Measurements from ENCODE around the gene WIF1.

WIF1 gene

GRCh38 chr12:65121049-65121955 lies at the start of gene WIF1:
Gene WIF1 (minus strand): TSS chr12:65121305. CDS start chr12:65121191, 114 bp downstream.
- H3K9me3 Mint-ChIP-seq: no peaks in the 10 kb centered on the region
- H3K27me3 Mint-ChIP-seq: peaks cover 59% of the 10 kb centered on the region
- peaks cover 16% of the 10 kb centered on the region for H3K4me1 Mint-ChIP-seq
- H3K4me3 Mint-ChIP-seq: peak within 1 kb of the TSS; percentile 68 to 72
- H3K27ac Mint-ChIP-seq: no peak within 1 kb of the TSS
- DNase-seq (peak; percentile 29 to 36), ATAC-seq (peak; percentile 89)

GRCh38 chr12:65170209-65170881 lies 49.2 kb upstream of the WIF1 start:
- peak; percentile 57 to 67 for DNase-seq
- Mint-ChIP-seq H3K4me1 (peaks cover 15% of the 10 kb centered on the region), H3K27me3 (no peaks in the 10 kb centered on the region), H3K9me3 (no peaks in the 10 kb centered on the region), H3K27ac (peak overlapping the region; percentile 84 to 96), H3K4me3 (peak overlapping the region; percentile 91 to 96)
- ATAC-seq: peak; percentile 65

GRCh38 chr12:65169320-65170208 lies 48.5 kb upstream of the WIF1 start, which contains the start of gene LEMD3:
Gene LEMD3 (plus strand): TSS chr12:65169583. CDS start chr12:65169597, 14 bp downstream.
- DNase-seq (peak; percentile 87 to 93), ATAC-seq (peak; percentile 95)
- no peaks in the 10 kb centered on the region for H3K27me3 Mint-ChIP-seq
- H3K4me1 Mint-ChIP-seq: peaks cover 15% of the 10 kb centered on the region
- peak within 1 kb of the TSS; percentile 98 to 100 for H3K27ac Mint-ChIP-seq
- H3K9me3 Mint-ChIP-seq: no peaks in the 10 kb centered on the region
- peak within 1 kb of the TSS; percentile 91 to 96 for H3K4me3 Mint-ChIP-seq

GRCh38 chr12:65168681-65169319 lies 47.7 kb upstream of the WIF1 start:
- ATAC-seq: no peak
- DNase-seq: no peak

GRCh38 chr12:65164774-65165173 lies 43.7 kb upstream of the WIF1 start:
- H3K27me3 Mint-ChIP-seq: peaks cover 22% of the 10 kb centered on the region
- no peak overlapping the region for H3K4me3 Mint-ChIP-seq
- no peak overlapping the region for H3K27ac Mint-ChIP-seq
- ATAC-seq (no peak), DNase-seq (no peak)
- H3K9me3 Mint-ChIP-seq: no peaks in the 10 kb centered on the region
- H3K4me1 Mint-ChIP-seq: peaks cover 14% of the 10 kb centered on the region

More at GRCh38 chr12:65168681-65169319, 47.7 kb upstream of the WIF1 start:
- Mint-ChIP-seq H3K27ac (peak overlapping the region; percentile 98 to 100), H3K4me1 (peaks cover 15% of the 10 kb centered on the region), H3K27me3 (no peaks in the 10 kb centered on the region), H3K9me3 (no peaks in the 10 kb centered on the region), H3K4me3 (peak overlapping the region; percentile 91 to 96)

- peaks cover 25% of the 10 kb centered on the region for H3K27me3 Mint-ChIP-seq
- H3K9me3 Mint-ChIP-seq: no peaks in the 10 kb centered on the region
- DNase-seq: no peak
- no peak overlapping the region for H3K4me3 Mint-ChIP-seq
- peaks cover 14% of the 10 kb centered on the region for H3K4me1 Mint-ChIP-seq
- ATAC-seq: no peak
- no peak overlapping the region for H3K27ac Mint-ChIP-seq
Observed at GRCh38 chr12:65164244-65164643, 43.1 kb upstream of the WIF1 start.

GRCh38 chr12:65162609-65163008 lies 41.5 kb upstream of the WIF1 start:
- Mint-ChIP-seq H3K4me1 (peaks cover 14% of the 10 kb centered on the region), H3K9me3 (no peaks in the 10 kb centered on the region), H3K4me3 (no peak overlapping the region), H3K27ac (no peak overlapping the region), H3K27me3 (peaks cover 25% of the 10 kb centered on the region)
- DNase-seq (no peak), ATAC-seq (peak; percentile 78)

- Mint-ChIP-seq H3K27ac (no peak overlapping the region), H3K4me3 (peak overlapping the region; percentile 58 to 70)
- DNase-seq: no peak
Observed at GRCh38 chr12:65157091-65157490, 36.0 kb upstream of the WIF1 start.

GRCh38 chr12:65156366-65156841 lies 35.3 kb upstream of the WIF1 start:
- Mint-ChIP-seq H3K27ac (peak overlapping the region; percentile 23 to 59), H3K4me1 (peaks cover 18% of the 10 kb centered on the region), H3K4me3 (peak overlapping the region; percentile 58 to 70), H3K27me3 (peaks cover 15% of the 10 kb centered on the region), H3K9me3 (no peaks in the 10 kb centered on the region)
- ATAC-seq (peak; percentile 87), DNase-seq (peak; percentile 20 to 22)

More at GRCh38 chr12:65157091-65157490, 36.0 kb upstream of the WIF1 start:
- peaks cover 18% of the 10 kb centered on the region for H3K4me1 Mint-ChIP-seq
- H3K9me3 Mint-ChIP-seq: no peaks in the 10 kb centered on the region
- no peak for ATAC-seq
- H3K27me3 Mint-ChIP-seq: peaks cover 15% of the 10 kb centered on the region

GRCh38 chr12:65155784-65156183 lies 34.7 kb upstream of the WIF1 start:
- Mint-ChIP-seq H3K27ac (peak overlapping the region; percentile 23 to 59), H3K4me3 (peak overlapping the region in 1 of 2 donors; percentile 14), H3K27me3 (peaks cover 15% of the 10 kb centered on the region), H3K9me3 (no peaks in the 10 kb centered on the region), H3K4me1 (peaks cover 18% of the 10 kb centered on the region)
- no peak for DNase-seq
- ATAC-seq: peak; percentile 44

GRCh38 chr12:65152596-65152995 lies 31.5 kb upstream of the WIF1 start:
- Mint-ChIP-seq H3K9me3 (no peaks in the 10 kb centered on the region), H3K27me3 (peaks cover 12% of the 10 kb centered on the region), H3K27ac (no peak overlapping the region), H3K4me3 (no peak overlapping the region), H3K4me1 (peaks cover 18% of the 10 kb centered on the region)
- DNase-seq (no peak), ATAC-seq (no peak)

GRCh38 chr12:65152012-65152411 lies 30.9 kb upstream of the WIF1 start:
- Mint-ChIP-seq H3K4me3 (no peak overlapping the region), H3K4me1 (peaks cover 17% of the 10 kb centered on the region), H3K27ac (no peak overlapping the region), H3K9me3 (no peaks in the 10 kb centered on the region), H3K27me3 (peaks cover 12% of the 10 kb centered on the region)
- ATAC-seq (no peak), DNase-seq (no peak)

- no peak for ATAC-seq
- no peaks in the 10 kb centered on the region for H3K9me3 Mint-ChIP-seq
- no peak overlapping the region for H3K4me3 Mint-ChIP-seq
- H3K4me1 Mint-ChIP-seq: no peaks in the 10 kb centered on the region
- H3K27me3 Mint-ChIP-seq: peaks cover 25% of the 10 kb centered on the region
- no peak overlapping the region for H3K27ac Mint-ChIP-seq
- DNase-seq: no peak
Observed at GRCh38 chr12:65147312-65147905, 26.3 kb upstream of the WIF1 start.

- H3K4me1 Mint-ChIP-seq: no peaks in the 10 kb centered on the region
- H3K27me3 Mint-ChIP-seq: peaks cover 35% of the 10 kb centered on the region
- DNase-seq (no peak), ATAC-seq (no peak)
- no peak overlapping the region for H3K4me3 Mint-ChIP-seq
- no peak overlapping the region for H3K27ac Mint-ChIP-seq
- H3K9me3 Mint-ChIP-seq: peaks cover 5 to 7% of the 10 kb centered on the region in 2 donors
Observed at GRCh38 chr12:65140738-65141137, 19.6 kb upstream of the WIF1 start.
